CD4-positive, alpha-beta T cell treated with Interleukin-6 for 4 hours (primary cell): Measurements from ENCODE around the gene ULBP3.
"Not testable (repeated sequence)": the region's sequence is repeated elsewhere in the genome, so short reads cannot be mapped to it uniquely, and the experiment has no call there.

Experiments used
- DNase-seq: peaks from one replicate; pipeline ENCODE4 v3.0.0-alpha.2; 2020; ENCODE audit warnings: mixed read lengths

The ULBP3 gene

GRCh38 chr6:150075034-150075421 is 6.1 kb upstream of the ULBP3 start:
- no peak for DNase-seq

GRCh38 chr6:150074396-150075033 is 5.6 kb upstream of the ULBP3 start:
- not testable (repeated sequence) for DNase-seq

DNA sequence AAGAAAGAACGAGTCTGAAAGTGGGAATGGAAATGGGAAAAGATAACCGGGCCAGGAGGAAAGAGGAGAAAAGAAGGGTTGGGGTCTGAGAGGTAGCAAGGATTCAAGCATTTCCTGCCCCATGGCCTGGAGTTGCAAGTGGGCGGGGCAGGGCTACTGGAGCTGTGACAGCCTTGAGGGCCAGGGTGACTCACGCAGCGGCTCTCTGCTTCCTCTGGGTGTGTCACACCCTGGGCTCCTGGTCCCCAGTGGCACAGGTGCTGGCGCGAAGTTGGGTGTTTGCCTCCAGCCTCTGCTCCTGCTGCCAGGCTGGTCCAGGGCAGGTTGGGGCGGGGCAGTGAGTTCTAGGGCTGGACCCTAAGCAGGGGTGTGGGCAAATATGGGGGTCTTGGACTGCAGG is 3.3 kb upstream of the ULBP3 start:
- peak; percentile 66 for DNase-seq

DNA sequence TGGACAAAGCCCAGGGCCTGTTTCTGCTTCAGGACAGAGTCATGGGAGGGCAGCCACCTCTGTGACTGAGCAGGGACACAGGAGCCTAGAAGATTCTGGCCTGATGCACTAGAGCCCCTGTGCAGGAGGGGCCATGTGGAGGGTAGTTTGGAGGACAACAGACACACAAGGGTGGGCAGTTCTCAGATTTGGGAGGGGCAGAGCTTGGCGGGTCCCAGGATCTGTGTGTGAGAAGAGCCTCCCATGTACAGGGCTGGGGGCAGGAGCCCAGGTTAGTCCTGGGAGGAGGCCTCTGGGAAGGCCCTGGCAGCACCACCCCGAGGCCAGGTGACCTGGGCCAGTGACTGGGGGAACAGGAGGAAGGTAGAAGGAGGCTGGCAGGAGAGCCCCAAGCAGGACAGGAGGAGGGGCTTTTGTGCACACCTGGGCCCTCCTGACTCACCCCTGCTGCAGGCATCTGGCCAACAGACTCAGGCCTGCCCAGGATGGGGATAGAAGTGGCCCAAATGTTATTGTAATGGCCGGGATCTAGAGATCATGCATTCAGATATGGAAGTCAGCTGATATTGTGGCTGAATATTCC is 1.4 kb upstream of the ULBP3 start:
- no peak for DNase-seq

DNA sequence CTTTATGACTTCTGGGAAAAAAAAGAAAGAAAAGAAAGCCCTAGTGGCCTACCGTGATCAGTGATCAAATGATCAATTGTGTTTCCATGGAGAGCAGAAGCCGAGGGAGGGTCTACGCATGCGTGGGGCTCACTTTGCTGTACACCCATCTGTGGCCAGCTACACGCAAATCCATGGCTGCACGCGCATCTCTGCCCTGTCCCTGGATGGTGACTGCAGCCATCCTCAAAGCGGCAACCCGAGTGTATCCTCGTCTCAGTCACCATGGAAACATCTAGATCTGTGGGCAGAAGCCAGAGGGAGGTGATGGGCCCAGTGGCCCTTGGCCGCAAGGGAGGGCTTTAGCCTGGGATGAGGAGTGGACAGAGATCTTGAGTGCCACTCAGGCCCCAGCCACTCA is 785 bp upstream of the ULBP3 start:
- no peak for DNase-seq

- no peak for DNase-seq
Observed at GRCh38 chr6:150068151-150068550, 770 bp downstream of the ULBP3 start.

GRCh38 chr6:150065083-150065482 is 3.8 kb downstream of the ULBP3 start:
- no peak for DNase-seq

GRCh38 chr6:150063640-150064039 is 5.3 kb downstream of the ULBP3 start:
- DNase-seq: no peak

DNA sequence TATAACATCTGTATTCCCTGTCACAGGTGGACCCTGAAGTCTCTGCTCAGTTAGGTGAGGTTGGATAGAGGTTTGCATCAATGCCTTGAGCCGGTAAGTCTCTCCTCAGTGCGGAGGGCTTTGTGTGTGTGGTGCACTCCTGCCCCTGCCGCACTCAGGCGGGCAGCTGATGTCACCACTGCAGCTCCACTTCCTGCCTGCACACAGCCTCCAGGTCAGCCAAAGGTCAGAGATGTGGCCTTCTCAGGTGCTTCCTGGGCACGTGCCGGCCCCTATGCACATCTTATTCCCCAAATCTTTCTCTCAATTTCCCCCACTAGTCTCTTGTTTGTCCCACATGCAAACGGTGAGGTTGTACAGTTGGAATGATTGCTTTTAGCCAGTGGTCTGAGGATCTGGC is 8.9 kb downstream of the ULBP3 start:
- not testable (repeated sequence) for DNase-seq

DNA sequence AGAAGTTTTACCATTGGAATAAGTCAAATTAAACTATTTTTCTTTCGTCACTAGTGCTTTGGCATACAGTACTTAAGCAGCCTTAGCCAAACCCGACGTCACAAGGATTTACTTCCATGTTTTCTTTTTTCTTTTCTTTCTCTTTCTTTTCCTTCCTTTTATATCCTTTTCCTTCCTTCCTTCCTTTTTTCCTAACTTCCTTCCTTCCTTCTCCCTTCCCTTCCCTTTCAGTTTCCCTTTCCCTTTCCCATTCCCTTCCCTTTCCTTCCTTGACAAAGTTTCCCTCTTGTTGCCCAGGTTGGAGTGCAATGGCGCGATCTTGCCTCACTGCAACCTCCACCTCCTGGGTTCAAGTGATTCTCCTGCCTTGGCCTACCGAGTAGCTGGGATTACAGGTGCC is 9.9 kb downstream of the ULBP3 start:
- DNase-seq: no peak

DNA sequence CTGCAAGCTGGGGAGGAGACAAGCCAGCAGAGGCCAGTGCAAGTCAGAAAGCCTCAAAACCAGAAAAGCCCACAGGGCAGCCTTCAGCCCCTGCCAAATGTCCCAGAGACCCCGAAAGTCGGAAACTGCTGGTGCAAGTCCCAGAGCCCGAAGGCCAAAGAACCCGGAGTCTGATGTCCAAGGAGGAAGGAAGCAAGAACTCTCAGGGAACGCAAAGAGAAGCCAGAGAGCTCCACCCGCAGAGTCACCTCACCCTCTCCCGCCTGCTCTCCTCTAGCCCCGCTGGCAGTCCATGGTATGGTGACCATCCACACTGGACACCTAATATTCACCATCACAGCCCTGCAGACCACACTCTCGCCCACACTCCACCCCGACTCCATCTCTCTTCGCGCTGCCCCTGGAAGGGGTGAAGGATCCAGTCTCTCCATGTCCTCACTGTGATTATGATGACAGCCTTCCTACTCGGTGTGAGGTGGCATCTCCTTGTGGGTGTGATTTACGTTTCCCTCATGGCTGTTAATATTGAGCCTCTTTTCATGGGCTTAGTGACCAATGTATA is 10.6 kb downstream of the ULBP3 start:
- DNase-seq: no peak

DNA sequence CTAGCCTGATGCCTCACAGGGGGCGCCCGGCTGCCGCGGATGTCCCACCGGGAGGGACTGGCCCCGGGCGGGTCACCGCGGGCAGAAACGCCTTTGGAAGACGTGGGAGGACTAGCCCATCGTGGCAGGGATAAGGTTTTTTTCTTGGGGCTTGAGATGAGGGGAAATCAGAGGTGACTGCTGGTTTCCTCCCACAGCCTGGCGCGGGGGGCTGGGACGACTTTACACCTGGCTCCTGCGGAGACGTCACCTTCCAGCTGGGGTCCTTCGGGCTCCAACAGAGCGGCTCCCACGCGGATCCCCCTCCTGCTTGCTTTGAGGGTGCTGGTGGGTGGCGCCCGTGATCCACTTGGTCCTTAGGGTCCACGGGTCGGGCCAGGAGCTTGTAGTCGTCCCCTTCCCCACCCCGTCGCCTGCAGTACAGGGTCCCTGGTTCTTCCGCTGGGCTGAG is 11.4 kb downstream of the ULBP3 start:
- DNase-seq: no peak

- no peak for DNase-seq
Observed at GRCh38 chr6:150056916-150057315, 12.0 kb downstream of the ULBP3 start.

DNA sequence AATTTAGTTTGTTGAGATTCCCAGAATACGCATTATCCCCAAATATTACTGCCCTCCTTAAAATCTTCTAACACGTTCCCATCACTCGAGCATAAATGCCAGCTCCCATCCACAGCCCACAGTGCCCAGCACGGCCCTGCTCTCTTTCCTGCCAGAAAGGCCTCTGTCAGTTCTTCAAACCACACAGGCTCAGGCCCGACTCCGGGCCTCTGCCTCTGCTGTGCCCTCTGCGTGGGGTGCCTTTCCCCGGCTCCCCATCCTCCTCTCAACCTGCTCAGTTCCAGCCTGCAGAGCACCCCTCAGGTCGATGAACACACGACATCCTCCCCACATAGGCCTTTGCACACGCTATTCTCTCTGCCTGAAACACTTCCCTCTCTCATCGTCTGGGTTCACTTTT is 12.8 kb downstream of the ULBP3 start:
- DNase-seq: no peak

DNA sequence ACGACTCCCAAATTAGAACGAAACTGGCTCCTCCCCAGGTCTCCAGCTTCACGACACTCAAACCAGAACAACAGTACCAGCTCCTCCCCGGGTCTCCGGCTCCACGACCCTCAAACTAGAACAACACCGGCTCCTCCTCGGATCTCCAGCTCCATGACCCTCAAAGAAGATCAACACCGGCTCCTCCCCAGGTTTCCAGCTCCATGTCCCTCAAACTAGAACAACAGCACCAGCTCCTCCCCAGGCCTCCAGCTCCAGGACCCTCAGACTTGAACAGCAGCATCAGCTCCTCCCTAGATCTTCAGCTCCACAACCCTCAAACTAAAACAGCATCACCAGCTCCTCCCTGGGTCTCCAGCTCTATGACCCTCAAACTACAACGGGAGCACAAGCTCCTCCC is 13.8 kb downstream of the ULBP3 start:
- no peak for DNase-seq

GRCh38 chr6:150053450-150053849 is 15.5 kb downstream of the ULBP3 start:
- no peak for DNase-seq

- no peak for DNase-seq
Observed at GRCh38 chr6:150050846-150051245, 18.1 kb downstream of the ULBP3 start.

GRCh38 chr6:150048099-150048498 is 20.8 kb downstream of the ULBP3 start:
- DNase-seq: no peak

- DNase-seq: no peak
Observed at GRCh38 chr6:150046943-150047342, 22.0 kb downstream of the ULBP3 start.

- no peak for DNase-seq
Observed at GRCh38 chr6:150044621-150045145, 24.2 kb downstream of the ULBP3 start.

GRCh38 chr6:150043501-150044412 is 25.2 kb downstream of the ULBP3 start:
- no peak for DNase-seq

- no peak for DNase-seq
Observed at GRCh38 chr6:150043096-150043495, 25.8 kb downstream of the ULBP3 start.
